ENCODE results near the gene CCL14.
A peak's percentile ranks its signal among the peaks of the same experiment; 100 is the strongest.

Gene CCL14

DNA sequence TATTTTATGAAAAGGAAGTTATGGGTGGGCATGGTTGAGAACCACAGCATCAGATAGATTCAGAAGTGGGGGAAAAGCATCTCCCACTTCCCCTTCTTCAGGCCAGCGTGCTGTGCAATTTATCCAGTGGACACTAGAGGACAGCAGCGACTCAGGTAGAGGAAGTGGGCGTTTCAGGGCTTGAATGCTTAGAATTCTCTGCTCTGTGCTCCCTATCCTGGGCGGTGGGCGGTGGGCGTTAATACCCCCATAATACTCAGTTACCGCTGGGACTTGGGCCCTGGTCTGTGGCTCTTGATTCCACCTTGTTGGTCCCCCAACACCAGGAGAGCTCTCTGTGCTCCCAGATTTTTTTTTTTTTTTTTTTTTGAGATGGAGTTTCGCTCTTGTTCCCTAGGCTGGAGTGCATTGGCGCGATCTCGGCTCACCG, 39.4 kb downstream of the CCL14 start:
- no peaks in the 10 kb centered on the region for H3K36me3 ChIP-seq (ENCODE audit: control insufficient read depth, low read length)
- no peaks in the 10 kb centered on the region for H3K79me2 ChIP-seq (ENCODE audit: control insufficient read depth, low read length)
- H3K4me3 ChIP-seq (ENCODE audit: low read length) = no peak overlapping the region
- H3K4me2 ChIP-seq (ENCODE audit: low read length) = peak overlapping the region; percentile 31; the same call in 1 of the 2 replicates
- H3K27ac ChIP-seq (ENCODE audit: low read depth, low read length) = no peak overlapping the region
- H3K27me3 ChIP-seq (ENCODE audit: control insufficient read depth, low read length) = 0 out of 2 replicates have a peak, but pooled peaks cover 5% of the 10 kb centered on the region
- no peaks in the 10 kb centered on the region for H3K9me3 ChIP-seq (ENCODE audit: control insufficient read depth, insufficient read depth, low read length)
- H3K4me1 ChIP-seq (ENCODE audit: control insufficient read depth, low read length) = no peaks in the 10 kb centered on the region
- no peaks in the 10 kb centered on the region for H3F3A ChIP-seq (ENCODE audit: control insufficient read depth, insufficient read depth)
- H3K9me2 ChIP-seq (replicated peaks; ENCODE audit: control insufficient read depth, low read length) = no peaks in the 10 kb centered on the region
- no peaks in the 10 kb centered on the region for H4K20me1 ChIP-seq (ENCODE audit: control insufficient read depth, insufficient read depth, low read depth, low read length)
- TF ChIP-seq EZH2phosphoT487 (IDR thresholded peaks at IDR 0.05; ENCODE audit: borderline replicate concordance, low read length) = no peak
- TF ChIP-seq, protein P1, sequence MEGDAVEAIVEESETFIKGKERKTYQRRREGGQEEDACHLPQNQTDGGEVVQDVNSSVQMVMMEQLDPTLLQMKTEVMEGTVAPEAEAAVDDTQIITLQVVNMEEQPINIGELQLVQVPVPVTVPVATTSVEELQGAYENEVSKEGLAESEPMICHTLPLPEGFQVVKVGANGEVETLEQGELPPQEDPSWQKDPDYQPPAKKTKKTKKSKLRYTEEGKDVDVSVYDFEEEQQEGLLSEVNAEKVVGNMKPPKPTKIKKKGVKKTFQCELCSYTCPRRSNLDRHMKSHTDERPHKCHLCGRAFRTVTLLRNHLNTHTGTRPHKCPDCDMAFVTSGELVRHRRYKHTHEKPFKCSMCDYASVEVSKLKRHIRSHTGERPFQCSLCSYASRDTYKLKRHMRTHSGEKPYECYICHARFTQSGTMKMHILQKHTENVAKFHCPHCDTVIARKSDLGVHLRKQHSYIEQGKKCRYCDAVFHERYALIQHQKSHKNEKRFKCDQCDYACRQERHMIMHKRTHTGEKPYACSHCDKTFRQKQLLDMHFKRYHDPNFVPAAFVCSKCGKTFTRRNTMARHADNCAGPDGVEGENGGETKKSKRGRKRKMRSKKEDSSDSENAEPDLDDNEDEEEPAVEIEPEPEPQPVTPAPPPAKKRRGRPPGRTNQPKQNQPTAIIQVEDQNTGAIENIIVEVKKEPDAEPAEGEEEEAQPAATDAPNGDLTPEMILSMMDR (IDR thresholded peaks at IDR 0.05; ENCODE audit: low read depth, low read length, poor library complexity, severe bottlenecking) = peak; percentile 55

DNA sequence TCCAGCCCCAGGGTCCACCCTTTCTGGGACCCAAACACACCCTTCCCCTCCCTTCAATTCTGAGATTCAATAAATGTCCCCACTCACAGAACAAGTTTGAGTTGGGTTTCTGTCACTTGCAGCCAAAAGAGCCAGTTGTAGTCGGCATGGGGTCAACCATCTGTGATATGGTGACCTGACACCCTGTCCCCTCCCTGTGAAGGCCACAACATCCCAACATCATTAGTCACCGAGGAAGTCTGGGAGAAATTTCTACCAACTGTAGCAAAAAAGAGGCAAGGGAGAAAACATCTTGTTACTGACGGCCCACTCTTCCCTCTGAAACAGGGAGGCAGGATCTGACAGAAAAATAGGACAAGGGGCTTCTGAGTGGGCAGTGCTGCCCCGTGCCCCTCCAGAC, 42.4 kb downstream of the CCL14 start:
- Histone ChIP-seq H3K27ac (ENCODE audit: low read depth, low read length) (no peak overlapping the region), H3K4me3 (ENCODE audit: low read length) (no peak overlapping the region), H3K9me3 (ENCODE audit: control insufficient read depth, insufficient read depth, low read length) (no peaks in the 10 kb centered on the region), H3F3A (ENCODE audit: control insufficient read depth, insufficient read depth) (no peaks in the 10 kb centered on the region), H3K79me2 (ENCODE audit: control insufficient read depth, low read length) (no peaks in the 10 kb centered on the region), H3K4me2 (ENCODE audit: low read length) (no peak overlapping the region), H3K9me2 (replicated peaks; ENCODE audit: control insufficient read depth, low read length) (no peaks in the 10 kb centered on the region), H3K36me3 (ENCODE audit: control insufficient read depth, low read length) (no peaks in the 10 kb centered on the region), H4K20me1 (ENCODE audit: control insufficient read depth, insufficient read depth, low read depth, low read length) (no peaks in the 10 kb centered on the region), H3K27me3 (ENCODE audit: control insufficient read depth, low read length) (no peaks in the 10 kb centered on the region), H3K4me1 (ENCODE audit: control insufficient read depth, low read length) (no peaks in the 10 kb centered on the region)
- no peak for TF ChIP-seq EZH2phosphoT487 (IDR thresholded peaks at IDR 0.05; ENCODE audit: borderline replicate concordance, low read length)
- TF ChIP-seq, protein P1 (IDR thresholded peaks at IDR 0.05; ENCODE audit: low read depth, low read length, poor library complexity, severe bottlenecking) = no peak

DNA sequence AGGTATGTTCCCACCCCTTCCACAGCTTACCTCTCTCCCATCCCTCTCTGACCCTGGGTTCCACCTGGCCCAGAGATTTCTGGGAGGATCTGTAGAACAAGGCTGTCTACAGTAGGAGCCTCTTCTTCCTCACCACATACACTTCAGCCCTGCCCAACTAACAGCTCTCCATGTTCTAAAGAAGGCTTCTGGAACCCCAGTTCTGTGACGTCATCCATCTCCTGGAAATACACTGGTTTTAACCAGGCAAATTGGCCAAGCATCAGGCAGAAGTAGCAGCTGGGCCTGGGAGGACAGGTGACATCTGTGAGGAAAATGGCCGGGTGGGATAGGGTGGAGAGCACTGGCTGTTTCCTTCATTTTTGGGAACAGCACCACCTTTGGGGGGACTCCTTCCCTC, 43.0 kb downstream of the CCL14 start, which contains the start of gene LYZL6:
TSS of gene LYZL6 (minus strand) at position 177 of the 400 bp plus-strand sequence. CDS start 4,357 bp downstream, outside the sequence.
- H3K4me2 ChIP-seq (ENCODE audit: low read length) = no peak within 1 kb of the TSS
- H3K36me3 ChIP-seq (ENCODE audit: control insufficient read depth, low read length) = no peaks in the 10 kb centered on the region
- no peak for TF ChIP-seq EZH2phosphoT487 (IDR thresholded peaks at IDR 0.05; ENCODE audit: borderline replicate concordance, low read length)
- TF ChIP-seq, protein P1 (IDR thresholded peaks at IDR 0.05; ENCODE audit: low read depth, low read length, poor library complexity, severe bottlenecking) = no peak
- H3F3A ChIP-seq (ENCODE audit: control insufficient read depth, insufficient read depth) = no peaks in the 10 kb centered on the region
- H3K4me3 ChIP-seq (ENCODE audit: low read length) = no peak within 1 kb of the TSS
- no peaks in the 10 kb centered on the region for H3K79me2 ChIP-seq (ENCODE audit: control insufficient read depth, low read length)
- no peaks in the 10 kb centered on the region for H3K9me2 ChIP-seq (replicated peaks; ENCODE audit: control insufficient read depth, low read length)
- no peak within 1 kb of the TSS for H3K27ac ChIP-seq (ENCODE audit: low read depth, low read length)
- no peaks in the 10 kb centered on the region for H4K20me1 ChIP-seq (ENCODE audit: control insufficient read depth, insufficient read depth, low read depth, low read length)
- no peaks in the 10 kb centered on the region for H3K4me1 ChIP-seq (ENCODE audit: control insufficient read depth, low read length)
- H3K27me3 ChIP-seq (ENCODE audit: control insufficient read depth, low read length) = no peaks in the 10 kb centered on the region
- H3K9me3 ChIP-seq (ENCODE audit: control insufficient read depth, insufficient read depth, low read length) = no peaks in the 10 kb centered on the region

Data from DOHH2 (cell line).